ENCODE measurements around the gene RNASE12.
"Not testable (repeated sequence)": the region's sequence is repeated elsewhere in the genome, so short reads cannot be mapped to it uniquely, and the experiment has no call there.

RNASE12 gene

GRCh38 chr14:20615996-20616395, 24.8 kb upstream of the RNASE12 start:
- no peak for DNase-seq (ENCODE audit: low read depth)
- H3K4me3 ChIP-seq (ENCODE audit: low read depth, low read length): no peak overlapping the region

DNA sequence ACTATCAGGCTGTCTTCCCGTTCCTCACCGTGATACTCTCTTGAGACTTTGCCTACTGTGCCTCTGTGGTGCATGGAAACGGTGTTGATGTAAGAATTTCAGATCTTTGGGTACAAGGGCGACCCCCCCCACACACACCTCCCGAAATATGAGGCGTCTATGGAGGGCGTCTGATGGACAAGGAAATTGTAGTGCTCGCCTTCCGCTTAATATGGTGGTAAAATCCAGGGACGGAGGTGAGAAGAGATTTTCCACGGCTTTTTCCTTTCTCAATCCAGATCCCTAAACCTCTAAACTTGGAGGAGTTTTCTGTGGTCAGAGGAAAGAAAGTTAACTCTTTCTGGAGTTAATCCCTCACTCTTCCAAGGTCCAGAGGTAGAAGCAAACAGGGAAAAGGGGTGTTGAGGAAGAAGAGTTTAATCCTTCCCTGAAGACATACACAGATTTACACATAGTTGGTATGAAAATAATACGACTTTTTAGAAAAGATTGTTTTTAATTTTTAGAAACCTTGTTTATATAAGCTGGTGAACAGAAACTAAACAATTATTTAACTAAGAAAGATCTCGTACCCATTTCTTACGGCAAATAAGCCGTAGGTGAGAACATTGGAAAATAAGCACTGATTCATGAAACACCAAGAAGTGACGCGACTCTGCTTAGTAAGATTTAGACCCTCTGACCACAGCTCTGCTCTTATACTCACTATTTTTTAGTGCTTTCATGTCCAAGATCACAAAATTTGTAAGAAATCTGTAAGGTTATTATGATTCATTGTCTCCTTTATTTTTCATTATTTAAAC, 23.1 kb upstream of the RNASE12 start:
- H3K4me3 ChIP-seq (ENCODE audit: low read depth, low read length): peak overlapping the region; percentile 53
- no peak for DNase-seq (ENCODE audit: low read depth)

- peak overlapping the region; percentile 53 for H3K4me3 ChIP-seq (ENCODE audit: low read depth, low read length)
Observed at GRCh38 chr14:20613094-20614037, 22.2 kb upstream of the RNASE12 start.

GRCh38 chr14:20612403-20612802, 21.2 kb upstream of the RNASE12 start:
- DNase-seq (ENCODE audit: low read depth): no peak
- no peak overlapping the region for H3K4me3 ChIP-seq (ENCODE audit: low read depth, low read length)

More at GRCh38 chr14:20613094-20614037, 22.2 kb upstream of the RNASE12 start:
- DNase-seq (ENCODE audit: low read depth): peak; percentile 95

DNA sequence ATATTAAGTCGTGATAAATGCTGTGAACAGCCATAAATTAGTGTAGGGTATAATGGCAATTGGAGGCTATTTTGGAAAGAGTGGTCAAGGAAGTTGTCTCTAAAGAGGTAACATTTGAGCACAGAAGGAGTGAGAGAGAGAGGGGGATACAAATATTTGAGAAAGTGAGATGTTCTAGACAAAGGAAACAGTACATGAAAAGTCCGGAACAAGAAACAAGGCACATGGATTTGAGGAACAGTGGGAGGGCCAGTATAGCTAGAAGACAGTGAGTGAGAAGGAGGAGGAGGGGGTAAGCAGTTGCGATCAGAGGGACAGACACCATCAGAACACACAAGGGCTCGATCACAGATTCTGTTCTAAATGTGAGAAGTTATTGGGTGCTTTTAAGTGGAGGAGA, 20.1 kb upstream of the RNASE12 start:
- no peak for DNase-seq (ENCODE audit: low read depth)
- H3K4me3 ChIP-seq (ENCODE audit: low read depth, low read length): no peak overlapping the region

DNA sequence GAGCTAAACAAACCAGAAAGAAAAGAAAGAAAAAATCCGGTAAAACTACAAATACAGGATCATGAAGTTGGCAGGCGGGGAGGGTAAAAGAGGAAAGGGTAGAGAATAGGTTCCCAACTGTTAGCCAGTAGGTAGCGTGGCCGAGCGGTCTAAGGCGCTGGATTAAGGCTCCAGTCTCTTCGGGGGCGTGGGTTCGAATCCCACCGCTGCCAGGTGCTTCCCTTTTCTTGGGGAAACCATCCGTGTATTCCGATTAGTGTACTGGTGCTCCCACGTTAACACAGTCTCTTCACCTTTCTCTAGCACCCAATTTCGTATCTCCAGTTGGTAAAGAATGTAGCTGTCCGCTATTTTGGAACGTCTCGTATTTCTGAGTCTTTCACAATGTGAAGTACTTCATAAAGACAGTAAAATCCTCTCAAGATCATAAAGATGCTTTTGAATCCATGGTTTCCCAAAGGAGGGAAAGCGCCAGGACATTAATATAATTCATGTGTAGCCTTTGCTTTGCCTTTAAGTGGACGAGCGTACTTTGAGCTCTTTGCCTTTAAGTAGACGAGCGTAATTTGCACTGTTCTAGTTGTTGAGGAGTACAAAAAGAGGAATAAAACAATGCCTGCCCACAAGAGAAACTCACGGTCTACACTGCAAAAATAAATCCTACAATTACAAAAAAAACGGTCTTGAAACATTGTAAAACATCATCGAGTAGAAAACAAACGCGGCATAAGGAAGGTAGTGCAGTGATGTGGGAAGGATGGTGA, 19.0 kb upstream of the RNASE12 start:
- DNase-seq (ENCODE audit: low read depth): no peak
- peak overlapping the region; percentile 80 for H3K4me3 ChIP-seq (ENCODE audit: low read depth, low read length)

- H3K4me3 ChIP-seq (ENCODE audit: low read depth, low read length): peak overlapping the region; percentile 80
- DNase-seq (ENCODE audit: low read depth): no peak
Observed at GRCh38 chr14:20609215-20610001, 18.2 kb upstream of the RNASE12 start.

- no peak overlapping the region for H3K4me3 ChIP-seq (ENCODE audit: low read depth, low read length)
- no peak for DNase-seq (ENCODE audit: low read depth)
Observed at GRCh38 chr14:20608383-20609110, 17.4 kb upstream of the RNASE12 start.

GRCh38 chr14:20607617-20608016, 16.4 kb upstream of the RNASE12 start:
- H3K4me3 ChIP-seq (ENCODE audit: low read depth, low read length): no peak overlapping the region
- no peak for DNase-seq (ENCODE audit: low read depth)

- DNase-seq (ENCODE audit: low read depth): no peak
- H3K4me3 ChIP-seq (ENCODE audit: low read depth, low read length): no peak overlapping the region
Observed at GRCh38 chr14:20606902-20607242, 15.7 kb upstream of the RNASE12 start.

DNA sequence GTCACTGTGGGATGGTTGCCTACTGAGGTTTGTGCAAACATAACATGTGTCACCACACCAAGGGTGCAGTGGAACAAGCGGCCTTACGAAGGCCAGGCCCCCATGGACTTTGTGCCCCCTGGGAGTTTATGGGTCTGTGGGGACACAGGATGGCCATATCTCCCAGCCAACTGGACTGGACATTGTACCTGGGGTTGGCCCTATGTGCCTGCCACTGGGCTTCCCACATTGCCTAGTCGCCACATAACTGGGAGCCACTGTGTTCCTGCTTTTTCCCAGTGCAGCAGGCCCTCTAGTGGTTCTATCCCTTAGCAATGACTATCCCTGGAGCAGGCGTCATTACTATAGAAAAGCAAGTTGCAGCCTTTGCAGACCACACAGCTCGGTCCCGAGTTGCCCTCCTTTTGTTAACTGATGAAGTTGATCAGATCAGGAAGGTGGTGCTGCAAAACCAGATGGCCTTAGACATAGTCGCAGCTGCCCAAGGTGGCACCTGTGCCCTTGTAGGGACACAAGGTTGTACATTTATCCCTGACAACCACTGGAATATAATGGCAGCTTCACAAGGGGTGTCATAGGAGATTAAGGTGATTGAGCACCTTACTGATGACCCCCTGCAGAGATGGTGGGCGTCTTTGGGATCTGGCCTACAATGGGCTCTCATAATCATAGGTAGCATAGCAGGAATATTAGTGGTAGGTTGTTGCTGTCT, 15.2 kb upstream of the RNASE12 start:
- DNase-seq (ENCODE audit: low read depth): no peak
- H3K4me3 ChIP-seq (ENCODE audit: low read depth, low read length): no peak overlapping the region

GRCh38 chr14:20603813-20604690, 12.9 kb upstream of the RNASE12 start:
- no peak for DNase-seq (ENCODE audit: low read depth)
- no peak overlapping the region for H3K4me3 ChIP-seq (ENCODE audit: low read depth, low read length)

GRCh38 chr14:20602583-20602982, 11.4 kb upstream of the RNASE12 start:
- no peak overlapping the region for H3K4me3 ChIP-seq (ENCODE audit: low read depth, low read length)
- no peak for DNase-seq (ENCODE audit: low read depth)

GRCh38 chr14:20601522-20601921, 10.3 kb upstream of the RNASE12 start:
- no peak overlapping the region for H3K4me3 ChIP-seq (ENCODE audit: low read depth, low read length)
- no peak for DNase-seq (ENCODE audit: low read depth)

GRCh38 chr14:20597108-20597507, 5.9 kb upstream of the RNASE12 start:
- no peak overlapping the region for H3K4me3 ChIP-seq (ENCODE audit: low read depth, low read length)
- DNase-seq (ENCODE audit: low read depth): no peak

DNA sequence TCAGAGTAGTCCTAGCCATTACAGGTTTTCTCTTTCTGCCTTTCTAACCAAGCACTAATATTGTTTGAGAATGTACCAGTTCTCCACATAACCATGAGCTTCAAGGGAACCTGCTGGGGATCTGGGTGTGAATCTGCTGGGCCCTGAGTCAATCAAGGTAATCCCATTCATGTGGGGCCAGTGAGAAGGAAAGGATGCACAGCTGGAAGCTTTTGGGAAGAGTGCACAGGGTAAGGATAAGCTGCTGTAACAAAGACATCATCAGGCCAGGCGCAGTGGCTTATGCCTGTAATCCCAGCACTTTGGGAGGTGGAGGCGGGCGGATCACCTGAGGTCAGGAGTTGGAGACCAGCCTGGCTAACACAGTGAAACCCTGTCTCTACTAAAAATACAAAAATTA, 4.5 kb upstream of the RNASE12 start:
- DNase-seq (ENCODE audit: low read depth); H3K4me3 ChIP-seq (ENCODE audit: low read depth, low read length): not testable (repeated sequence)

DNA sequence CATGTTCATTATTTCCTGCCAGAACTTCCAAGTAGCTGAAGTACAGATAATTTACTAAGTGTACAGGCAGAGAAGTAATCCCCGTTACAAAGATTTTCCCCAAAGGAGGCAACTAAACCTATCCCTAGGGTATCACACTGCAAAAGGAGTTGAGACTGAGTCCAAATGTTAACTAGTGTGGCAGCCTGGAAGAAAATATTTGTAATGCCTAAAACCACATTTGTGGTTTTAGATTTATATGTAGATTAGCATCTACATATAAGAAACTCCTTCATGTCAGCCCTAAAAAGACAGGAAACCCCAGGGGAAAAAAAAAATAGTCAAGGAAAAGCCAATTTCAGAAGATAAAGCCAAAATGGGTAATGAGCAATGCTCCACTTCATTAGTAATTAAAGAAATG, 1.4 kb upstream of the RNASE12 start:
- DNase-seq (ENCODE audit: low read depth): no peak
- H3K4me3 ChIP-seq (ENCODE audit: low read depth, low read length): no peak overlapping the region

Data from skeletal muscle cell (primary cell).